GM21529 (cell line): Measurements from ENCODE around the gene NECAP2.
A peak's percentile ranks its signal among the peaks of the same experiment; 100 is the strongest.
"Not testable (repeated sequence)": the region's sequence is repeated elsewhere in the genome, so short reads cannot be mapped to it uniquely, and the experiment has no call there.

Experiments used
- ATAC-seq: cut with Tn5 transposase; IDR thresholded peaks from one replicate; pipeline ENCODE4 v1.9.1; 2021; ENCODE audit not compliant: unreplicated experiment

NECAP2 gene

DNA sequence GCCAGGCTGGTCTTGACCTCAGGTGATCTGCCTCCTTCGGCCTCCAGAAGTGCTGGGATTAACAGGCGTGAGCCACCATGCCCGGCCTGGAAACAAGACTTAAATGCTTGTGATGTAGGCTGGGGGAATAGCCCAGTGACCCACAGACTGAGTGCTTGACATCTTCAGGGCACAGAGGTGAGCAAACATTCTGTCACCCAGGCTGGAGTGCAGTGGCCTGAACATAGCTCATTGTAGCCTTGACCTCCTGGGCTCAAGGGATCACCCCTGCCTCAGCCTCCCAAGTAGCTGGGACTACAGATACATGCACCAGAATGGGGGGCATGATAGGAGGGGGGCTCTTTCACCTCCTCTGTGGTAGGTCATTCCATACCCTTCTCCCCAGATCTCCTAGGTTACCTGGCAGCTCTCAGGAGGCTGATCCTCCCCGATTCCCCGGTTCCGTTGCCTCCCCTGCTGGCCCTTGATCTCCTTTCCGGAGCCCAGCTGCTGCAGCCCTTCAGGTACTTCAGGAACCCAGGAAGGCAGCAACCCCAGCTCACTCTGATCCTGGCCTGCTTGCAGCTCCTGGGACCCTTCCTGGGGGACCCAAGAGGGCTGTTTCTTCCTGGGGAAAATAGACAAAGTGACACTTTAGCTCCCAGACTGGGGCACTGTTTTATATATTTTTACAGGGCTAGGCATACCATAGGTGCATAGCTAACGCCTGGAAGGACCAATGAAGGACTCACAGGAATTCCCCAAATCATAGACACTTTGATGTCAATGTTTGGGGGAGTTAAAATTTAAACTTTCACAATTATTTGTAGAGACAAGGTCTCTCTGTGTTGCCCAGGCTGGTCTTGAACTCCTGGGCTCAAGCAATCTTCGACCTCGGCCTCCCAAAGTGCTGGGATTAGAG is 15.1 kb upstream of the NECAP2 start:
- no peak for ATAC-seq

DNA sequence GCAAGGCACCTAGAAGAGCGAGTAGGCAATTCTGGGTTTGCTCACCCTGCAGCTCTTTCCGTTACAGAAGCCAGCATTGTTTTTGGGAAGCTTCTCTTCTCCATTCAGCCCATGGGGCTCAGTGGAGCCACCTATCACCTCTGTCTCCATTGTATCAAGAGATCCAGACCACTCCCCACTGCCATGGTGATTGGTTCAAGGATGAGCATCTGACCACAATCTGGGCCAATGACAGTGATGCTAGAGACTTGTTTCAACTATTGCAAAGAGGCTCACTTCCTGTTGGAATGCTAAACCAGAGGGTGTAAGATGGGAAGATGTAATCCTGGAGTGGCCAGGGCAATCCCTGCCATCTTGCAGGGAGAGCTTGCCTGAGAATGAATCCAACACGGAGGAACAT is 9.9 kb upstream of the NECAP2 start:
- ATAC-seq = no peak

DNA sequence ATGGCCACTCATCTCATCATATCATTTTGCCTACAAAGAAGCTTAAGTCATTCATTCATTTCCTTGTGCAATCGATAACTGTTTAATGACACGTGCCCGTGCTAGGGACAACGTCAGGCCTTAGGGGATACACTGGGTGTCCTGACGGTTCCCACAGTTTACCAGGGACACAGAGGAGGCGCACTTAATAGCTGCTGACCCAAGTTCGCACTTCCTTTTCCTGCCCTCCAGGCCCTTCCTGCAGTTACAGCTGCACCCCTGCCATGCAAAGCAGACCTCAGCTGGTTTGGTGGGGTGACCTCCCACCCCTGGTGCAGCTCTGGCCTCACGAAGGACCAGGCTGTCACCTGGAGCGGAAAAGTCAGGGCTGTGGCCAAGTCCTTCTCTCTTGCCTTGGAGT is 7.5 kb upstream of the NECAP2 start:
- ATAC-seq = no peak

DNA sequence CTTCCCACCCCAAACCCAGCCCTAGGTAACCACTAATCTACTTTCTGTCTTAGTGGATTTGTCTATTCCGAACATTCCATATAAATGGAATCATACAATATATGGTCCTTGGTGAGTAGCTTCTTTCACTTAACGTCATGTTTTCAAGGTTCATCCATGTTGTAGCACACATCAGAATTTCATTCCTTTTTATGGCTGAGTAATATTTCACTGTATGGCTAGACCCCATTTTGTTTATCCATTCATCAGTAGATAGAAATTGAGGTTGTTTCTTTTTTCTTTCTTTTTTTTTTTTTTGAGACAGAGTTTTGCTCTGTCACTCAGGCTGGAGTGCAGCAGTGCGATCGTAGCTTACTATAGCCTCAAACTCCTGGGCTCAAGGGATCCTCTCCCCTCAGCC is 6.5 kb upstream of the NECAP2 start:
- ATAC-seq = no peak

DNA sequence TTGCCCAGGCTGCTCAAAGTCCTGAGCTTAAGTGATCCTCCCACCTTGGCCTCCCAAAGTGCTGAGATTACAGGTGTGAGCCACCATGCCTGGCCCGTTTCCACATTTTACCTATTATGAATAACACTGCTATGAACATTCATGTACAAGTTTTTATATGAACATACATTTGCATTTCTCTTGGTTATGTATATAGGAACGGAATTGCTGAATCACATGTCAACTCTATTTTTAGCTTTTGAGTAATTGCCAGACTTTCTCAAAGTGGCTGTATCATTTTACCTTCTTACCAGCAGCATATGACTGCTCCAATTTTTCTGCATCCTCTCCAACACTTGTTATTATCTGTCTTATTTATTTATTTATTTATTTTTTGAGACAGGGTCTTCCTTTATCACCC is 6.0 kb upstream of the NECAP2 start:
- no peak for ATAC-seq

DNA sequence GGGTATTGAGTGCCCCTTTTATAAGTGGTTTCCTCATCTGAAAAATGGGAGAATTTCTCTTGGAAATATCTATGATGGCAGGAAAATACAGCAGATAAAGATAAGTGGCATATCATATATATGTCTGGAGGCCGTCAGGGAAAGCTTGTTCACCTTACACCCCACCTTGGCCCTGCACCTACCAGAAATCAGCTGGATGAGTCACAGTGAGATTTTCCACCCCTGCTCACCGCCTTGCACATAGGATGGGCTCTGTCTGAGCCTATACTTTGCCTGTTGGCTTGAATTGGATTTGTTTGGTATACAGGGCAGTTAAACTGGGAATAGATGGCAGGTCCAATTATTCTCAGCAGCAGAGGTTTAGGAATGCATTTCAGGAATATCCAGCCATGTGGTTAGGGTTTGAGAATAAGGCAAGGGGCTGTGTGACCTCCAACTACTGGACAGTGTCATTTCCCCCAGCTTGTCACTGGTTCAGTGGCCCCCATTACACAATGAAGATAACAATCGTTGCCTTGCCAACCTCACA is 3.5 kb upstream of the NECAP2 start, which contains the start of gene SPATA21:
Gene SPATA21 (minus strand): TSS at position 479 of the 529 bp plus-strand sequence. CDS start 6,053 bp downstream, outside the sequence.
- ATAC-seq = no peak

DNA sequence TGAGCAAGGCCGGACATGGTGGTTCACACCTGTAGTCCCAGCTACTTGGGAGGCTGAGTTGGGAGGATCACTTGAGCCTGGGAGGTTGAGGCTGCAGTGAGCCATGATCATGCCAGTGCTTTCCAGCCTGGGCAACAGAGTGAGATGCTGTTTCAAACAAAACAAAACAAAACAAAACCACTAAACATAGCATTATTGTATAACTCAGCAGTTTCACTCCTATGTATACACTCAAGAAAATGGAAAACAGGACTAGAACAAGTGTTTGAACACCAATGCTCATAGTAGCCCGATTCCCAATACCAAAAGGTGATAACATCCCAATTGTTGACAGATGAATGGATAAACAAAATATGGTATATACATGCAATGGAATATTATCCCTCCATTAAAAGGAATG is 2.0 kb upstream of the NECAP2 start:
- ATAC-seq = no peak

DNA sequence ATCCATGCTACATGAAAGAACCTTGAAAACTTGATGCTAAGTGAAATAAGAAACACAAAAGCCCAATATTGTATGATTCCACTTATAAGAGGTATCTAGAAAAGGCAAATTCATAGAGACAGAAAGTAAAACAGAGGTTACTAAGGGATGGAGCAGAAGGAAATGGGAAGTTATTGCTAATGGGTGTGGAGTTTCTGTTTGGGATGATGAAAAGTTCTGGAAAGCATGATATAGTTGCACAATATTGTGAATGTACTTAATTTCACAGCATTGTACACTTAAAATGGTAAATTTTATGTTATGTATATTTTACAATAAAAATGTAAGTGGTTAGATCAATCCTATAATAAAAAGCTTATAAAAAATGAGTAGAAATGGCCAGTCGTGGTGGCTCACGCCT is 1.6 kb upstream of the NECAP2 start:
- ATAC-seq = no peak

DNA sequence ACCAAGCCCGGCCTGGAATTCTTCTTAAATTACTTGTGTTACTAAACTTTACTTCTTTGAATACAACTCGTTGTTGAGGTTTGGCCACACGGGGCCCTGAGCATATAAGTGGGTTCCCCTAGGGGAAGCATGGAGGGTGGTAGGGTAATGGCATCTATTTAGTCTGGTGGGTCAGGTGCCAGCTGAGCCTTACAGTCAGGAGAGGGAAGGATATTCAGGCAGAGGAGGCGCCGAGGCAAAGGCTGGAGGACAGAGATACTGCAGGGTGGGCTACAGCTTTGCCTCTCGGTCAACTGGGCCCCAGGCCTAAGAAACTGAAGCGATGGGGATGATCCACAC is 424 bp upstream of the NECAP2 start:
- peak; percentile 35 for ATAC-seq

DNA sequence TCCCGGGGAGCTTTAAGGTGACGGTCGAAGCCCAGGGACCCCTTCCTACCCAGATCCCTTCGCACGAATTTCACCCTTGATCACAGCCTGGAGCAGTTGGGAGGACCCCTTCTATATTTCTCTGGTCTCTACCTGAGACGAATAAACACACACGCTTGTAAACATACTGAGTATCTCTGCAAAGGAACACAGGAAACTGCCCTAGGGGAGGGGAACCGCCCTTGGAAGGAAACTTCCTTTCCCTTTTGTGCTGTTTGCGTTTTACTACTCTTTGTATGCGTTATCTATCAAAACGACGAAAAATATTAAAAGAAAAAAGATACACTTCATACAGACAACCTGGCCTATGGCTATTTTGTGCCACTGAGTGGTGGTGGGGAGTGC is 750 bp downstream of the NECAP2 start:
- no peak for ATAC-seq

DNA sequence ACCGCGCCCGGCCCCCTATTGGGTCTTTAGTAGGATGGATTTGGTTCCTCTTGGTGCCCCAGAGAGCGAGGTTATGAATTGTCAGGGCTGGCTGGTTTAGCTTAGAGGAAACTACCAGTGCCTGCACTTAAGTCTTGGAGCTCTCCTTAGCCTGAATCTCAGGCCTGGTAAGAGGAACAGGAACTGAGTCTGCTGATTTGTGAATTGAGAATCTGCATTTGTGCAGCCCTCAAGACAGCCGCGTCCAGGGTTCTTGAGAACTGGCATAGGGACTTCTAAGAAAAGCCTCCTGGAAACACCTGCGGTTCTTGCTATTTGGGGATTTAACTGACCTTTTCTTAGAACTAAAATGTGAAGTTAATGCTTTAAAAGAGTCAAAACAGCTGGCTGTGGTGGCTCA is 1.7 kb downstream of the NECAP2 start:
- ATAC-seq = no peak

DNA sequence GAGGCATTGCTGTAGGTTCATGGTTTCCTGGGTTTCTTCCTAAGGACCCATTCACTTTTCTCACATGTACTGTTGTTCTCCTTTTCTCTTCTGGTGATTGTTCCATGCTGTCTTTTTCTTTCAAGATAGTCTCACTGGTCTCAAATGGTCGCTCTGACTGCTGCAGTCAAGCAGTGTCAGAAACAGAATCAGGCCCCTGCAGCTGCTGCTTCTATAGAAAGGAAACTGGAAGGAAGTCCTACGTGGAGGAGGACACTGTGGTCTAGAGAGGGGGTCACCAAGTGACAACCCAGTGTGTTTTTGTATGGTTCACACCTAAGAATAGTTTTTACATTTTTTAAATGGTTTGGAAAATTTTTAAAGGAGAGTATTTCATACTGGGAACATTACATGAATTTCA is 2.4 kb downstream of the NECAP2 start:
- no peak for ATAC-seq

DNA sequence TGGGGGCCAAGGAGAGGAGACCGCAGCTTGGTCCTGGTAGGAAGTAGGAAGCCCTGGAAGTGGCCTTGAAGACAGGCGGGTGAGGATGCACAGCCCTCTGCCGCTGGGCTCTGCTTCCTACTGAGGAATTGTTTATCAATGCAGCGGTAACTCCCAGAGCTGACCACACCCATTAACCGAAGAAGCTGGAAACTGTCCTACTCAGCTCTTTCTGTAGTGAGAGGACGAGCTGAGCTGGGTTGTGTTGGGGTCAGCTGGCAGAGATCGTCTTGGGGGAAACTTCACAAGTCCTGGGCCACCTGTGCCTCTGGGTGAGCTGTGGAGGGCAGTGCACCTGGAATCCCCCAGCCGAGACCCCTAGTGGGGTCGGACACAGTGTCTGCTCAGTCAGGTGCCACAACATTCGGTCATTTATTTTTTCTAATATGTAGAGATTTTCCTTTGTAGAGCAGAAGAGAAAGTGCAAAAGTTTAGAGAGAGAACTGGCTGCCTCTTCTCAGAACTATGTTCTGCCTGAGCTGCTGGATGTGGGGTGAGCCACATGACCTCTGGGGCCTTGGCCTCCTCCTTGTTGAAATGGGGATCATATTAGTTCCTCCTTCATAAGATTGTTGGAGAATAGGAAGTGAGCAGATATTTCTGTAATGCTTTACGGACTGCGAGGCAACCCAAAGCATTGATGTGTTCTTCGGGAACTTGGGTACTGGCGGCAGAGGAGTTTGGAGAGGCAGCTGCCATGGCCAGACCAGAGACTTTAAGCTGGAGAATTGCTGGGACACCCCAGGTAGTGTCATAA is 3.6 kb downstream of the NECAP2 start:
- ATAC-seq = no peak

DNA sequence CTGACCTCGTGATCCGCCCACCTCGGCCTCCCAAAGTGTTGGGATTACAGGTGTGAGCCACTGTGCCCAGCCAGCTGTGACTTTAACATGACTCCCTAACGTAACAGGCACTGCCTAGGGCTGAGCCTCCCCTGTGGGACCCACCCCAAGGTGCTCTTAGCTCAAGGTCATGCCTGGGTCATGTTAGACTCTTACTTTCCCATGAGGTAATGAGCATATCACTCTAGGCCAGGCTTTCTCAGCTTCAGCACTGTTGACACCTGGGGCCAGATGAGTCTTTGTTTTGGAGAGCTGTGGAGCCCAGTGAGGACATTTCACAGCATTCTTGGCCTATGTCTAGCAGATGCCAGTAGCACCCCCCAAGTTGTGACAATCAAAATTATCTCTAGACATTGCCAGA is 4.5 kb downstream of the NECAP2 start:
- ATAC-seq = no peak

DNA sequence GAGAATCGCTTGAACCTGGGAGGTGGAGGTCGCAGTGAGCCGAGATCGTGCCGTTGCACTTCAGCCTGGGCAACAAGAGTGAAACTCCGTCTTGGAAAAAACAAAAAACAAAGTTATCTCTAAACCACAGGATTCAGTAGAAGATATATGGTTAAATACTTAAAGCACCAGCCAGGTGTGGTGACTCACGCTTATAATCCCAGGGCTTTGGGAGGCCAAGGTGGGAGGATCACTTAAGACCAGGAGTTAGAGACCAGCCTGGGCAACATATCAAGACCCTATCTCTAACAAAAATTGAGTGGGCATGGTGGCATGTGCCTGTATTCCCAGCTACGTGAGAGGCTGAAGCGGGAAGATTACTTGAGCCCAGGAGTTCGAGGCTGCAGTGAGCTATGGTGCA is 5.6 kb downstream of the NECAP2 start:
- ATAC-seq = no peak

DNA sequence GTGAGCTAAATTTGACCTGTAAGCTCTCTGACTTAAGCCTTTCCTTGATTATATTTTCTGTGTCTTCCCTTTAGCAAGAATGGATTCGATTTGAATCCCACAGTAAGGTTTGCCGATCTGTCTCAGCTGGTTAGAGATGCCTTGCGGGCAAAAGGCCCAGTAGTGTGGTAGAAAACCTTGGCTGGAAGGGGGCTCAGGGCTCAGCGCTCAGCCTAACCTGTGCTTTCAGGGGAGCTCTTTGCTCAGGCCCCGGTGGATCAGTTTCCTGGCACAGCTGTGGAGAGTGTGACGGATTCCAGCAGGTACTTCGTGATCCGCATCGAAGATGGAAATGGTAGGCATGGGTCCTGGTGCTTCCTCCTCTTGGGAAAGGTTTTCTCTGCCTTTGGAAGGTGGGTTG is 7.1 kb downstream of the NECAP2 start:
- ATAC-seq = no peak

DNA sequence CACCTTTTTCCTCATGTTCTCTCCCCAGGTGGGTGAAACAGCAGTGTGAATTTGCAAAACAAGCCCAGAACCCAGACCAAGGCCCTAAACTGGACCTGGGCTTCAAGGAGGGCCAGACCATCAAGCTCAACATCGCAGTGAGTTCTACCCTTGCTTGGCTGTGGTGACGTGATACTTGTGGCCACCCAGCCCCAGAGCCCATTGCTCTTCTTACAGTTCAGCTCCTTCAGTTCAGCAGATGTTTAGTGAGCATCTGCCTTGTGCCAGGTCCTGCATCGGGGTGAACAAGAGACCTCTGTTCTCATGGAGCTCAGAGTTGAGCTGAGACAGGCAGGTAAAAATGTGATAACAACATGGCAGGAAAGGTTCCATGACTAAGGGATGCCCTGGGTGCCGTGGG is 8.5 kb downstream of the NECAP2 start:
- ATAC-seq = no peak

DNA sequence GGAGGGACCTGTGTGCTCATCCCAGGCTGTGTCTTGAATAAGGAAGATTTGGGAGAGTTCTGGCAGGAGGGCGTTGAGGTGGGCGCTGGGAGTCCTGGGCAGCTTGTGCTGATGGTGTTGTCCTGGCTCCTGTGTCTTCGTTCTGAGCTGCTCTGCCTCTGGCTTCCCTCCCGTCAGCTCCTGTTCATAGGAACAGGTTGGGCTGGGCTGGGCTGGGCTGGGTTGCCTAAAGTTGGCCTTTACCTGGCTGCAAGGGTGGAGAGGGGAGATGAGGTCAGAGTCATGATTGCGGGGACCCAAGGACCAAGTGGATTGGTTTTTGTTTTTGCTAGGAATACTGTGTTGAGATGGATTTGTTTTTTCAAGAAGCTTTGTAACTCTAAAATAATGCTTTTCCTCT is 9.1 kb downstream of the NECAP2 start:
- ATAC-seq = no peak

DNA sequence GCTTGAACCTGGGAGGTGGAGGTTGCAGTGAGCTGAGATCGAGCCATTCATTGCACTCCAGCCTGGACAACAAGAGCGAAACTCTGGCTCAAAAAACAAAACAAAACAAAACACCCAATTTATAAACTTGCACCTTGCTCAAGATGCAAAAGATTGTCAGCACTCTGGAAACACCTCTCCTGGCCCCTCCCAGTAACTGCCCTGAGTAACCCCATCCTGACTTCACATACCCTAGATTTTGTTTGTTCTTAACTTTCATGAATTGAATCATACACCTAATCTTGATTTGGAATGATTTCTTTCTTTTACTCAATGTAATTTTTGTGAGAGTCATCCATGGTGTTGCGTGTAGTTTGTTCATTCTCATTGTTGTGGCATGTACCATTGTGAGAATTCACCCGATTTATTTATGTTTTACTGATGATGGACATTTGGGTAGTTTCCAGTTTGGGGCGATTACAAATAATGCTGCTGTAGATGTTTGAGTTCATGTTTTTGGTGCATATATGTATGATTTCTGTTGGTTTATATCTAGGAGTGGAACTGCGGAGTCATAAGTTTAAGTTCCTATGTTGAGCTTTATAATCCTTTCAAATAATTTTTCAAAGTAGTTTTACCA is 10.4 kb downstream of the NECAP2 start:
- ATAC-seq = no peak

DNA sequence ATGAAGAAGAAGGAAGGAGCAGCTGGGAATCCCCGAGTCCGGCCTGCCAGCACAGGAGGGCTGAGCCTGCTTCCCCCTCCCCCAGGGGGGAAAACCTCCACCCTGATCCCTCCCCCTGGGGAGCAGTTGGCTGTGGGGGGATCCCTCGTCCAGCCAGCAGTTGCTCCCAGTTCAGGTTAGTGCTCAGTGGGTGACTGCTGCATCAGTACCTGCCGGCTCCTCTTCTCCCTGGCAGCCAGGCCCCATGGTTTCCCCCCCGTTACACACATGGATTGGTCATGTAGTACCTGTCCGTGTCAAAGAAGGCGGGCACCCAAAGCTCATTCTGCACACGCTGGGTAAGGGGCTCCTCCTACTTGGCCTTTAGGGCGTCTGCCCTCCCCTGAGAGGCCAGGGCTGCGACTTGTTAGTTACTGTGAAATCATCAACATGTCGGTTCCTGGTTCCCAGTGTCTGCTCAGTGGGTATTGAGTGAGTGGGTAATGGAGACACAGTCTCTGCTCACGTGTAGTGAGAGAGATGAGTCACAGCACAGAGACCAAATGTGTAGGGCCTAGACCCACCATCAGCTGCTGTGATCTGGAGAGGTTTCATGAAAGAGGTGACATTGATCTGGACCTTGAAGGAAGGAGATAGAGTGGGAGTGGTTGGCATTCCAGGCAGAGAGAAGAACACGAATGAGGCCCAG is 11.5 kb downstream of the NECAP2 start:
- ATAC-seq = no peak

DNA sequence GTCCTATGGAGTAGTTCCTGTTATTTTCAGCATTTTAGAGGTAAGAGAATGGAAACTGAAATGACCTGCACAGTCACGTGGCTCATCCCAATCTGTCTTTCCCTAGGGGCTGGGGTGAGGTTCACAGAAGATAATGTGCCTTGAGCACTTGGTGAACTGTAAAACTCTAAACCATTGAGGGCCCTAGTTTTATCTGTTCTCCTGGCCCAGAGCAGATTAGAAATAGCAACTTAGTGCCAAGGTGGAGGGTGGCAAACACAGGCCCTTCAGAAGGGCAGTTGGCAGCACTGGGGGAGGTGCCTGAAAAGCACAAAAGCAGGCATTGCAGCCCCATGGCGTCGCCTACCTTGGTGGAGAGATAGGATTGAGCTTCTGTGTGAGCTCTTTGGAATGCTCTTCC is 14.4 kb downstream of the NECAP2 start:
- not testable (repeated sequence) for ATAC-seq
